ENCODE data around the gene DUOXA1. TPM values are rescaled to one million over a fixed set of nuclear protein-coding genes. Genes with fewer than 3 reads are reported as not detected.

The DUOXA1 gene
- total and polyA plus RNA-seq, 9 donors = 0.30 to 4.1 (median 0.77) TPM

DNA sequence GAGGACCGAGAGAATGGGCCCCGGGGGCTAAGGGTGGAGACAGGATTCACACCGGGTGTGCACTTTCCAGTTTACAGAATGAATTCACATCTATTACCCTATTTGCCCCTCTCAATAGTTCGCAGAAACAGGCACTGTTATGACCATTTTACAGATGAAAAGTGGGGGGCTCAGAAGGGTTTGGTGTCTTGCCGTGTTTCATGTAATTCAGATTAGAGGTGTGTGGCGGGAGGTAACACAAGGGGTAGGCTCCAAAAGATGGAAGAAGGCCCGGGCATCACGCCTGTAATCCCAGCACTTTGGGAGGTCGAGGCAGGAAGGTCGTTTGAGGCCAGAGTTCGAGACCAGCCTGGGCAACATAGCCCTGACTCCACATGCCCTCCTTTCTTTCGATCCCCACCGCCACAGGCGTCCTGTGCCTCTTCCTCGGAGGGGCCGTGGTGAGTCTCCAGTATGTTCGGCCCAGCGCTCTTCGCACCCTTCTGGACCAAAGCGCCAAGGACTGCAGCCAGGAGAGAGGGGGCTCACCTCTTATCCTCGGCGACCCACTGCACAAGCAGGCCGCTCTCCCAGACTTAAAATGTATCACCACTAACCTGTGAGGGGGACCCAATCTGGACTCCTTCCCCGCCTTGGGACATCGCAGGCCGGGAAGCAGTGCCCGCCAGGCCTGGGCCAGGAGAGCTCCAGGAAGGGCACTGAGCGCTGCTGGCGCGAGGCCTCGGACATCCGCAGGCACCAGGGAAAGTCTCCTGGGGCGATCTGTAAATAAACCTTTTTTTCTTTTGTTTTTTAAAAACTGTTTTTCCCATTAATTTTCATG lies 12.2 kb downstream of the DUOXA1 start:
- peaks cover 2% of the 10 kb centered on the region for H3K4me1 ChIP-seq (ENCODE audit: insufficient read depth)
- no peak overlapping the region for H3K27ac ChIP-seq
- DNase-seq = no peak
- no peak overlapping the region for H3K4me3 ChIP-seq
- TF ChIP-seq, protein P1, sequence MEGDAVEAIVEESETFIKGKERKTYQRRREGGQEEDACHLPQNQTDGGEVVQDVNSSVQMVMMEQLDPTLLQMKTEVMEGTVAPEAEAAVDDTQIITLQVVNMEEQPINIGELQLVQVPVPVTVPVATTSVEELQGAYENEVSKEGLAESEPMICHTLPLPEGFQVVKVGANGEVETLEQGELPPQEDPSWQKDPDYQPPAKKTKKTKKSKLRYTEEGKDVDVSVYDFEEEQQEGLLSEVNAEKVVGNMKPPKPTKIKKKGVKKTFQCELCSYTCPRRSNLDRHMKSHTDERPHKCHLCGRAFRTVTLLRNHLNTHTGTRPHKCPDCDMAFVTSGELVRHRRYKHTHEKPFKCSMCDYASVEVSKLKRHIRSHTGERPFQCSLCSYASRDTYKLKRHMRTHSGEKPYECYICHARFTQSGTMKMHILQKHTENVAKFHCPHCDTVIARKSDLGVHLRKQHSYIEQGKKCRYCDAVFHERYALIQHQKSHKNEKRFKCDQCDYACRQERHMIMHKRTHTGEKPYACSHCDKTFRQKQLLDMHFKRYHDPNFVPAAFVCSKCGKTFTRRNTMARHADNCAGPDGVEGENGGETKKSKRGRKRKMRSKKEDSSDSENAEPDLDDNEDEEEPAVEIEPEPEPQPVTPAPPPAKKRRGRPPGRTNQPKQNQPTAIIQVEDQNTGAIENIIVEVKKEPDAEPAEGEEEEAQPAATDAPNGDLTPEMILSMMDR (IDR thresholded peaks at IDR 0.05) = no peak
- TF ChIP-seq POLR2A (IDR thresholded peaks at IDR 0.05) (no peak), EP300 (IDR thresholded peaks at IDR 0.05) (no peak)
- H3K36me3 ChIP-seq = no peaks in the 10 kb centered on the region
- intact Hi-C loops (cut with DNase I) = no loop called here
- no peaks in the 10 kb centered on the region for H3K27me3 ChIP-seq
- 36 to 47% (median 44%) methylated on average over 27 to 33 of the region's 33 CpGs for WGBS, 3 donors
- no peaks in the 10 kb centered on the region for H3K9me3 ChIP-seq

DNA sequence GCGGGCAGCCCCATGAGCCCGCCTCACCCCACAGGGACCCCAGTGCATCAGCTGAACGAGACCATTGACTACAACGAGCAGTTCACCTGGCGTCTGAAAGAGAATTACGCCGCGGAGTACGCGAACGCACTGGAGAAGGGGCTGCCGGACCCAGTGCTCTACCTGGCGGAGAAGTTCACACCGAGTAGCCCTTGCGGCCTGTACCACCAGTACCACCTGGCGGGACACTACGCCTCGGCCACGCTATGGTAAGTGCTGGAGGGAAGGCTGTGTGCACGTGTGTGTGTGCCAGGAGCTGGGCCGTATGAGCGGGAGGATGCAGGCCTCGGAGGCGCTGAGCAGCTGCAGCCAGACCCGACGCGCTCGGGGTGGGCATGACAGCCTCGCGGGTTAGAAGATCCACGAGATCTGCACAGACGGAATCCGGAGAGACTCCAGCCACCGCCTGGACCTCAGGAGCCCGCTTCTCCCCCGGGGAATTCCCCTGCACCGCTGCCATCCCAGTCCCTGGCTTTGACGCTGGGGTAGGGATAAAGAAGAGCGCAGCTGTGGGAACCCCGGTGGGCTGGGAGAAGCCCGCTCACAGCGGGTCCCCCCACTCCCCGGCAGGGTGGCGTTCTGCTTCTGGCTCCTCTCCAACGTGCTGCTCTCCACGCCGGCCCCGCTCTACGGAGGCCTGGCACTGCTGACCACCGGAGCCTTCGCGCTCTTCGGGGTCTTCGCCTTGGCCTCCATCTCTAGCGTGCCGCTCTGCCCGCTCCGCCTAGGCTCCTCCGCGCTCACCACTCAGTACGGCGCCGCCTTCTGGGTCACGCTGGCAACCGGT lies 13.0 kb downstream of the DUOXA1 start:
- intact Hi-C loops (cut with DNase I) = no loop called here
- WGBS, 3 donors = 6 to 18% (median 12%) methylated on average over 61 to 65 of the region's 65 CpGs
- Histone ChIP-seq H3K4me3 (no peak overlapping the region), H3K36me3 (no peaks in the 10 kb centered on the region), H3K27me3 (no peaks in the 10 kb centered on the region), H3K9me3 (no peaks in the 10 kb centered on the region), H3K4me1 (ENCODE audit: insufficient read depth) (peaks cover 2% of the 10 kb centered on the region), H3K27ac (no peak overlapping the region)
- TF ChIP-seq EP300 (IDR thresholded peaks at IDR 0.05) = no peak
- no peak for TF ChIP-seq POLR2A (IDR thresholded peaks at IDR 0.05)
- TF ChIP-seq, protein P1 (IDR thresholded peaks at IDR 0.05) = no peak
- no peak for DNase-seq

DNA sequence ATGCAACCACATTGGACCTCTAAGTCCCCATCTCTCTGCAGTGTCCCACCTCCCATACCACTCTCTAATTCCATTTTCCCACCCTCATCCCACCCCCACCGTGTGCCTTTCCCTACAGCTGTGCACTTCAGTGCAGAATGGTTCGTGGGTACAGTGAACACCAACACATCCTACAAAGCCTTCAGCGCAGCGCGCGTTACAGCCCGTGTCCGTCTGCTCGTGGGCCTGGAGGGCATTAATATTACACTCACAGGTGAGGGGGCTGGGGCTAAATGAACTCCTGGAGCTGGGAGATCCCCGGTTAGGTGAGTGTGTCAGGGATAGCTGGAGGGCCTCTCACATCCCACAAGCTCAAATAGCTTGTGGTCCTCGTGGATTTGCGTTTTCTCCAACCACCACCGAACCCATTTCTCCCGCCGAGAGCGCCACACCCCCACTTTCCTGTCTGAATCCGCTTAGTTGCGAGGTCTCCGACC lies 13.6 kb downstream of the DUOXA1 start:
- WGBS, 3 donors = 32 to 49% (median 40%) methylated on average over 19 of the region's 19 CpGs
- no peak for TF ChIP-seq EP300 (IDR thresholded peaks at IDR 0.05)
- no peak for TF ChIP-seq POLR2A (IDR thresholded peaks at IDR 0.05)
- TF ChIP-seq, protein P1 (IDR thresholded peaks at IDR 0.05) = no peak
- Histone ChIP-seq H3K36me3 (no peaks in the 10 kb centered on the region), H3K27me3 (no peaks in the 10 kb centered on the region), H3K9me3 (no peaks in the 10 kb centered on the region), H3K27ac (no peak overlapping the region), H3K4me1 (ENCODE audit: insufficient read depth) (peaks cover 2% of the 10 kb centered on the region), H3K4me3 (no peak overlapping the region)
- DNase-seq = no peak
- intact Hi-C loops (cut with DNase I) = no loop called here

DNA sequence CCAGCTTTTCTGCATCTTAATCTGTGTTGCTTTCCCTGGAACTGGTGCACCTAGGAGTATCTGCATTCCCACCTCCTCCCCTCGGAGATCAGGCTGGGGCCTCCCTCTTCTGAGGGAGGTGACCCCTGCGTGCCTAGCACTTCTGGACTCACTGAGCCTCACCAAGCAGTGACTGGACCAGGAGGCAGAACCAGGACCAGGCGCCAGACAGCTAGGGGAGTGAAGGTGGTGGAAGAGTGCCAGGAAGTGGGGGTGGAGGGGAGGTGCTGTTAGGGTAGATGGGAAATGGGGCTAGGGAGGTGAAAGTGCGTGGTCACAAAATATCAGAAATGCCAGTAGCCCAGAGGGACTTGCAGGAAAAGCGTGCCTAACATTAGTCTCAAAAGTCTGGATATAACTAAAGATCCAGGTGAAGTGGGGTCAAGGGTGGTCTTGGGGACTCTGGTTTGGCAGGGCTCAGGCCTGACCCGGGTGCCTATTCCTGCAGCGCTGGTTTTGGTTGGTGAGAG lies 14.3 kb downstream of the DUOXA1 start:
- intact Hi-C loops (cut with DNase I) = no loop called here
- no peak for TF ChIP-seq EP300 (IDR thresholded peaks at IDR 0.05)
- no peak for TF ChIP-seq POLR2A (IDR thresholded peaks at IDR 0.05)
- TF ChIP-seq, protein P1 (IDR thresholded peaks at IDR 0.05) = no peak
- Histone ChIP-seq H3K9me3 (no peaks in the 10 kb centered on the region), H3K4me3 (no peak overlapping the region), H3K27ac (no peak overlapping the region), H3K27me3 (no peaks in the 10 kb centered on the region), H3K36me3 (no peaks in the 10 kb centered on the region), H3K4me1 (ENCODE audit: insufficient read depth) (peaks cover 2% of the 10 kb centered on the region)
- no peak for DNase-seq
- WGBS, 3 donors = 59 to 69% (median 62%) methylated on average over 7 of the region's 7 CpGs

All from ovary (tissue), 9 donors.